22Rv1 (cell line): ENCODE results near the gene ASB3.
A peak's percentile ranks its signal among the peaks of the same experiment; 100 is the strongest.
"Not testable (repeated sequence)": the region's sequence is repeated elsewhere in the genome, so short reads cannot be mapped to it uniquely, and the experiment has no call there.

ENCODE experiments used
- H3K27ac ChIP-seq: fragments of 450-650 bp; 2 replicates; pipeline ENCODE4 v1.5.1; 2017
- ZFX ChIP-seq: fragments of 450-650 bp; IDR thresholded peaks from 2 replicates; pipeline ENCODE4 v1.6.1; 2017; ENCODE audit warnings: antibody characterized with exemption, borderline replicate concordance
- TF ChIP-seq, protein P1 (sequence below): fragments of 450-650 bp; IDR thresholded peaks from 2 replicates; pipeline ENCODE4 v1.5.1; 2017; ENCODE audit warnings: mild to moderate bottlenecking

The ASB3 gene

GRCh38 chr2:53737091-53737490 is 49.7 kb downstream of the ASB3 start:
- H3K27ac ChIP-seq = no peak overlapping the region
- TF ChIP-seq, protein P1, sequence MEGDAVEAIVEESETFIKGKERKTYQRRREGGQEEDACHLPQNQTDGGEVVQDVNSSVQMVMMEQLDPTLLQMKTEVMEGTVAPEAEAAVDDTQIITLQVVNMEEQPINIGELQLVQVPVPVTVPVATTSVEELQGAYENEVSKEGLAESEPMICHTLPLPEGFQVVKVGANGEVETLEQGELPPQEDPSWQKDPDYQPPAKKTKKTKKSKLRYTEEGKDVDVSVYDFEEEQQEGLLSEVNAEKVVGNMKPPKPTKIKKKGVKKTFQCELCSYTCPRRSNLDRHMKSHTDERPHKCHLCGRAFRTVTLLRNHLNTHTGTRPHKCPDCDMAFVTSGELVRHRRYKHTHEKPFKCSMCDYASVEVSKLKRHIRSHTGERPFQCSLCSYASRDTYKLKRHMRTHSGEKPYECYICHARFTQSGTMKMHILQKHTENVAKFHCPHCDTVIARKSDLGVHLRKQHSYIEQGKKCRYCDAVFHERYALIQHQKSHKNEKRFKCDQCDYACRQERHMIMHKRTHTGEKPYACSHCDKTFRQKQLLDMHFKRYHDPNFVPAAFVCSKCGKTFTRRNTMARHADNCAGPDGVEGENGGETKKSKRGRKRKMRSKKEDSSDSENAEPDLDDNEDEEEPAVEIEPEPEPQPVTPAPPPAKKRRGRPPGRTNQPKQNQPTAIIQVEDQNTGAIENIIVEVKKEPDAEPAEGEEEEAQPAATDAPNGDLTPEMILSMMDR = no peak
- TF ChIP-seq ZFX = no peak

GRCh38 chr2:53729143-53729762 is 57.5 kb downstream of the ASB3 start:
- TF ChIP-seq, protein P1 = no peak
- TF ChIP-seq ZFX = no peak
- no peak overlapping the region for H3K27ac ChIP-seq

- H3K27ac ChIP-seq = no peak overlapping the region
- TF ChIP-seq ZFX = no peak
- TF ChIP-seq, protein P1 = no peak
Observed at GRCh38 chr2:53727921-53728320, 58.8 kb downstream of the ASB3 start.

DNA sequence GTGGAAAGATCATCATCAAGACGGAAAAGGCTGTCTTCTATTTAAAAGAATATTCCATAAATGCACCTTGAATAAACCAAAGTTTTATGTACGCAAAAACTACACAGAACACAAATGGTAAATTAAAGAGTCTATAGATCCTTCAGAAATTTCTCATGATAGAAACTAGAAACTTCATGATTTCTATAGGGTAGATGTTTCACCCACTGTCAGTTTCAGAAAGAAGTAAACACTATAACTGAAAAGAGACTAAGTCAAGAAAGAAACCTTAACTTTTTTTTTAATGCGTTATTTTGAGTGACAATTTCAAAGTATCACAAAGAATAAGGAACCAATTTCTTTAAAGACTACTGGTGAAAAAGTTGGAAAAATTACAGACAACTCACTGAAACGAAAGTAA is 61.1 kb downstream of the ASB3 start:
- TF ChIP-seq, protein P1 = no peak
- TF ChIP-seq ZFX = no peak

GRCh38 chr2:53724536-53724935 is 62.2 kb downstream of the ASB3 start:
- TF ChIP-seq ZFX = no peak
- TF ChIP-seq, protein P1 = no peak
- no peak overlapping the region for H3K27ac ChIP-seq

More for the DNA sequence above, 61.1 kb downstream of the ASB3 start:
- no peak overlapping the region for H3K27ac ChIP-seq

DNA sequence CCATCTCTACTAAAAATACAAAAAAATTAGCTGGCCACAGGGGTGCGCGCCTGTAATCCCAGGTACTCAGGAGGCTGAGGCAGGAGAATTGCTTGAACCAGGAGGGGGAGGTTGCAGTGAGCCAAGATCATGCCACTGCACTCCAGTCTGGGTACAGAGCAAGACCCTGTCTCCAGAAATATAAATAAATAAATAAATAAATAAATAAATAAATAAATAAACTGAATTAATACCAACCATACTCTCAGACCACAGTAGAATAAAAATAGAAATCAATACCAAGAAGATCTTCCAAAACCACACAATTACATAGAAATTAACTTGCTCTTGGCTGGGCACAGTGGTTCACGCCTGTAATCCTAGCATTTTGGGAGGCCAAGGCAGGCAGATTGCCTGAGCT is 65.8 kb downstream of the ASB3 start:
- not testable (repeated sequence) for H3K27ac ChIP-seq

DNA sequence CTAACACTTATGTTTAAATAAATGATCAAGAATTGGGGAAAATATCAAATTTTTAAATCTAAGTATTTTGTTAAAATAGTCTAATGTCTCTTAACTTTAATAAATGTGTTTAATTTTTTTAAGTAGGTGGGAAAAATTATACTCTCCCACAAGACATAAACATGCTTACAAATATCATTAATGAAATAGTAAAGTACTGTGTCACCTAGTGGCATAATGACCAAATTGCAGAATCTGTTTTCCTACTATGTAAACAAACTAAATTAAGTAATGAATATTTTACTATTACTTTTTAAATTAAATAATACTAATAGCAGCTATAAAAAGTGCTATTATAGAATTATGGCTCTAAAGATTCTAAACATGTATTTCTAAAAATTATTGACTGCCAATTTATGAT is 71.2 kb downstream of the ASB3 start:
- H3K27ac ChIP-seq = no peak overlapping the region
- no peak for TF ChIP-seq ZFX
- TF ChIP-seq, protein P1 = peak; percentile 48

- TF ChIP-seq ZFX = no peak
- TF ChIP-seq, protein P1 = no peak
- H3K27ac ChIP-seq = no peak overlapping the region
Observed at GRCh38 chr2:53711271-53711780, 75.4 kb downstream of the ASB3 start.
